Lower leg skin (tissue), 3 donors: ENCODE data around the gene IFT88.

Experiments used
- POLR2A ChIP-seq, 2 donors: fragments of 450-650 bp; IDR thresholded peaks; one replicate each; pipeline ENCODE4 v1.6.1; 2016 to 2017; ENCODE audit warnings: antibody characterized with exemption in 2 of 2, mild to moderate bottlenecking in 1 of 2, moderate library complexity in 1 of 2
- TF ChIP-seq, protein P1 (sequence below), 3 donors: fragments of 450-650 bp; IDR thresholded peaks; one replicate each; pipeline ENCODE4 v1.5.1; 2016; ENCODE audit warnings: antibody characterized with exemption in 3 of 3, mild to moderate bottlenecking in 3 of 3, moderate library complexity in 2 of 3

DNA sequence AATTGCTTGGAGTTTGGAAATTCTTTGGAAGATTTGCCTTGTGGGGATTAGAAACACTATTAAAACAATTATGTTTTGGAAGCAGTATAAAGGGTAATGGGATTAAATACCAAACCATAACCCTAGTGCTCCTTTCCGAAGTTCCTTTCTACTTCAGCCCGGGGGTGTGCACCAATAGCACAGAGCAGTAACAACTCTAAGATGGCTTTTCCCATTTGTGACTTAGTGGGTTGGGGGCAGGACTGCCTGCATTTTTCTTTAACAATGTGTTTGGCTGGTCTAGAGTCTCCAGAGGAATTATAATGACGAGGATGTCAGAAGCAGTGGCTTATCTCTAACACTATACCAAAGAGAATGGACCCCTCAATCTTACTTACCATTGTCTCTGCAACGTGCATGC is 124.7 kb downstream of the IFT88 start:
- TF ChIP-seq, protein P1, sequence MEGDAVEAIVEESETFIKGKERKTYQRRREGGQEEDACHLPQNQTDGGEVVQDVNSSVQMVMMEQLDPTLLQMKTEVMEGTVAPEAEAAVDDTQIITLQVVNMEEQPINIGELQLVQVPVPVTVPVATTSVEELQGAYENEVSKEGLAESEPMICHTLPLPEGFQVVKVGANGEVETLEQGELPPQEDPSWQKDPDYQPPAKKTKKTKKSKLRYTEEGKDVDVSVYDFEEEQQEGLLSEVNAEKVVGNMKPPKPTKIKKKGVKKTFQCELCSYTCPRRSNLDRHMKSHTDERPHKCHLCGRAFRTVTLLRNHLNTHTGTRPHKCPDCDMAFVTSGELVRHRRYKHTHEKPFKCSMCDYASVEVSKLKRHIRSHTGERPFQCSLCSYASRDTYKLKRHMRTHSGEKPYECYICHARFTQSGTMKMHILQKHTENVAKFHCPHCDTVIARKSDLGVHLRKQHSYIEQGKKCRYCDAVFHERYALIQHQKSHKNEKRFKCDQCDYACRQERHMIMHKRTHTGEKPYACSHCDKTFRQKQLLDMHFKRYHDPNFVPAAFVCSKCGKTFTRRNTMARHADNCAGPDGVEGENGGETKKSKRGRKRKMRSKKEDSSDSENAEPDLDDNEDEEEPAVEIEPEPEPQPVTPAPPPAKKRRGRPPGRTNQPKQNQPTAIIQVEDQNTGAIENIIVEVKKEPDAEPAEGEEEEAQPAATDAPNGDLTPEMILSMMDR (IDR thresholded peaks at IDR 0.05): no peak
- no peak for TF ChIP-seq POLR2A (IDR thresholded peaks at IDR 0.05)
